OCI-LY7 (cell line): ENCODE results near the gene UBE2N.

ENCODE experiments used
- CTCF ChIP-seq: fragments of 200-600 bp; sonication (generic); conservative IDR thresholded peaks from 2 replicates; pipeline ENCODE4 v1.5.1; 2014; ENCODE audit warnings: mild to moderate bottlenecking, antibody characterized with exemption, low read length, moderate library complexity, mixed read lengths
- EZH2phosphoT487 ChIP-seq: fragments of 200-600 bp; sonication (generic); IDR thresholded peaks from 2 replicates; pipeline ENCODE4 v1.6.1; 2018; ENCODE audit warnings: low read depth, borderline replicate concordance, mild to moderate bottlenecking, mixed run types, antibody characterized with exemption, low read length, moderate library complexity, mixed read lengths

- TF ChIP-seq CTCF: no peak
- TF ChIP-seq EZH2phosphoT487: no peak
These were observed 48.3 kb downstream of the UBE2N start for GRCh38 chr12:93393425-93393824.
